GM19455 (cell line): Measurements from ENCODE around the gene TTC9B.

Experiments
- ATAC-seq: cut with Tn5 transposase; IDR thresholded peaks from one replicate; pipeline ENCODE4 v1.9.1; 2021; ENCODE audit not compliant: unreplicated experiment

TTC9B gene

GRCh38 chr19:40249201-40249600, 31.0 kb upstream of the TTC9B start:
- ATAC-seq: no peak

- no peak for ATAC-seq
These were observed 29.6 kb upstream of the TTC9B start for GRCh38 chr19:40247735-40248262.

DNA sequence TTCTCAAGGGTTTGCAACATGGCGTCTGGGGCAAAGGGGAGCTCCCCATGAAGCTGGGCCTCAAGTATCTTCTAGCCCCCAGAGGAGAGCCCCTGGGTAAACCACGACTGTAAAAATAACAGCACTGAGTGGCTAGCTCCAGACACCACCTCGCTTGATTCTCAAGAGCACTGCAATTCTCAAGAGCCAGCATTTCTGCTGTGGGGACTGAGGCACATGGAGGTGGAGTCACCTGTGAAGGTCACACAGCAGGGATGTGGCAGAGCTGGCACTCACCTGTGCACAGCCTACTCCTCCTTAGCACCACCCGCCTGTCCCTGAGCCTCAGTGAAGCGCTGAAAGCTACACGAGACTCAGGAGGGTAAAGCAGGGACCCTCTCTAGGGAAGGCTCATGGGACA, 29.0 kb upstream of the TTC9B start:
- ATAC-seq: no peak

- no peak for ATAC-seq
These were observed 28.3 kb upstream of the TTC9B start for GRCh38 chr19:40246292-40247073.

- no peak for ATAC-seq
These were observed 27.4 kb upstream of the TTC9B start for GRCh38 chr19:40245506-40246128.

GRCh38 chr19:40244579-40245317, 26.6 kb upstream of the TTC9B start:
- ATAC-seq: no peak

DNA sequence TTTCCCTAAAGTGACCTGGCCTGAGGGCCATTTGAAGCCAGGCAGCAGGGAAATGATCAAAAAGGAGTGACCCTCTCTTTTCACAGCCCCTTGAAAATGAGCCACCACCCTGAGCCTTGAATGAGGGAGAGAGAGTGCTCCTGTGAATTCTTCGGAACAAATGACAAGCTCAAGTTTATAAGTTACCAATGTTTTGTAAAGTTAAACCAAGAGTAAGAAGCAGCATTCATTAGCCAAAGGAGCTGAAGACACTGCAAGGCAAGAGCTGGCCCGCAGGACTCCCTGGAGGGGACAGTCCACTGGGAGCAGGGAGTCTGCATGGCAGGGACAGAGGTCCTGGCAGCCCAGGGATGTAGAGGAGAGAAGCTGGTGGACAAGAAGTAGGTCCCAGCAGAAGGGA, 25.0 kb upstream of the TTC9B start:
- ATAC-seq: no peak

GRCh38 chr19:40242480-40242879, 24.3 kb upstream of the TTC9B start:
- ATAC-seq: no peak

DNA sequence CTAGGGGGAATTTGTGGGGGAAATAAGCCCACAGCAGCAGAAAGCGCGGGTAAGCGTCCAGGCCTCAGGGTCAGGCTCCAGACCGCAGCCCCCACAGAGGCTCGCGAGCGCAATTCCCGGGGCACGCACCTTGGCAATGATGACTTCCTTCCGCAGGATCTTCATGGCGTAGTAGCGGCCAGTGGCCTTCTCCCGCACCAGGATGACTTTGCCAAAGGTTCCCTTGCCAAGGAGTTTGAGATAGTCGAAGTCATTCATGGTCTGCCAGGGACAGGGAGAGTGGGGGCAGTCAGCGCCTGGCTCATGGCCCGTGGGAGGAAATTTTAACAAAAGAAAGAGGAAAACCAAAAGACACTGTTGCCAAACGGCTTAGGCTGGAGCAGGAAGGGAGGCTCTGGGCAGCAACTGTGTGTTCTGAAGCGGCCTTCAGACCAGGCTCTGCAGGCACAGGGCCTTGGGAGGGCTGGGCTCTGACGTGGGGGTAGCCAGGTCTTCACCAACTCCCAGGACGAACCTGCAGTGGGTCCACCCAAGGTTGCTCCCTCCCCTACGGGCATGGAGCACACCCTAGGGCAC, 23.7 kb upstream of the TTC9B start:
- no peak for ATAC-seq

GRCh38 chr19:40241125-40241808, 23.1 kb upstream of the TTC9B start:
- ATAC-seq: no peak

DNA sequence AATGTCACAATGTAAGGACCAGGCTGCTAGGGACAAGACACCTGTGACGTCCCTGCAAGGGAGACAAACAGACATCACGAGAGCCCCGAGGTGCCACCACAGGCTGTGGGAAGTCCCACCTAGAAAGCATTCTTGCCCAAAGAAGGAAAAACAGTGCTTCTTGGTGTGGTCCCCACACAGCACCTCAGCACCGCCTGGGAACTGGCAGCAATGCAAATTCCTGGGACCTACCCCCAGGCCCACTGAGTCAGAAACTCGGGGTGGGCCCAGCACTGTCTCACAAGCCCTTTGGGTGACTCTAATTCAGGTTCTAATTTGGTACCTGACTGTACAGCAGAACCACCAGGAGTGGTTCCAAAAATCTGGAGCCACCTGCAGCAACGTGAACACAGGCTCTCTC, 22.1 kb upstream of the TTC9B start:
- ATAC-seq: no peak

DNA sequence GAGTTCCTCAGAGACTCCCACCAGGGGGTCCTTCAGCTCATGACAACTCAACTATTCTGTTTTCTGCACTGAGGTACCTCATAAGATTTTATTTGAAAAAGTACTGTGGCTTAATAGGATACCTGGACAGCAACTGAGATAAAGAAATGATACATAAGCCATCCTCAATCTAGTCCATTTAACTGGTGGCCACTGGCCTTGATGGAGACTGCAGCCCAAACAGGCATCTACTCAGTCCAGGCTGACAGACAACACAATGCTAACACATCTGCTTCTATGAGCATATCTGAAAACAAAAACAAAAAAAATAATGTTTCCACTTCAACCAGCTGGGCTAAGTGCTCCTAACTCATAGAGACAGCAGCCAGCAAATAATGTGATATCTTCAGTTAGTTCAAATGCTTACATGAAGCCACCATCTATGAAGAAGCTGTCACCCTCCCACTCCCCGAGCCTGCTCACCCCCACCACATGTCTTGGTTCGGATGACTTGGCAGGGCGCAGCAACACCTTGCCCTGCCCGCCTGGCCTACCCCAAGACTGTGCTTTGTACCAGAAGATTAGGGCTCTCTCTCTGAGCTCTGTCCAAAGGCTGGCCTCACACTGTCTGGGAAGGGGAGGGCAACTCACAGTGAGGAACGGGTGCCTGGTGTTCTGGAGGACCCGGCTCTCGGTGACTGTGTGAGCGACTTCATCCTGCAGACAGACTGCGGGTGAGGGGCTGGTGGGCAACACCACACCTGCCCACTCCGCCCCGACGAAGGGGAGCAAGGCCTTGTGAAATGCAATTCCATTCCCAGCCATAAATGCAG, 21.4 kb upstream of the TTC9B start:
- ATAC-seq: no peak

DNA sequence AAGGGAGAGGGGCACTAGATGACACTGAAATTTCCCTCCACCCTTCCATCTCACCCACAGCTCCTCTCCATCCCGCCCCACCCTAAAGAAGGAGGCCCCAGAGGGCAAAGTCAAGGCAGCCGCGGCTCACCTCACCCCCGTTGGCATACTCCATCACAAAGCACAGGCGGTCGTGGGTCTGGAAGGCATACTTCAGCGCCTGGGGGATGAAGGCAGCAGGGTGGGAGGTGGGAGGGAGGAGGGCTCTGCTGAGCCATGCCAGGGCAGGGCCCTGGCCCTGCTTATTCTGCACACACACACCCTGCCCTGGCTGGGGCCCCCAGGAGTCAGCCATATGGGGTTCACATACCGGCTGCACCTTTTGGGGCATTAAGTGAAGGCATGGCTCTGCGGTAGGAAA, 20.6 kb upstream of the TTC9B start:
- no peak for ATAC-seq

DNA sequence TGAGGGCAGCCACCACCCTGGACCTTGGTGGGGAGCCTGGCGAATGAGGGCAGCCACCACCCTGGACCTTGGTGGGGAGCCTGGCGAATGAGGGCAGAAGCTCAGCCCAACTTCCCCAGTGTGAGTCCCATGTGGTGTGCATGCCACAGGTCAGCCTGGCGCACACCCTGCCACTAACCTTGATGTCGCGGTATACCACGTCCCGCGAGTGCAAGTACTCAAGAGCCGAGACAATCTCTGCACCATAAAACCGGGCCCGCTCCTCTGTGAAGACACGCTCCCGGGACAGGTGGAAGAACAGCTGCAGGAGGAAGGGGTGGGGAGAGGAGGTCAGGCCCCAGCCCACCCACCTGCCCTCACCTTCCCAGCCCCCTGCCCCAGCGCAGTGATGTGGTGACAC, 19.6 kb upstream of the TTC9B start:
- no peak for ATAC-seq

- no peak for ATAC-seq
These were observed 18.2 kb upstream of the TTC9B start for GRCh38 chr19:40236366-40236765.

GRCh38 chr19:40236026-40236355, 17.8 kb upstream of the TTC9B start:
- no peak for ATAC-seq

DNA sequence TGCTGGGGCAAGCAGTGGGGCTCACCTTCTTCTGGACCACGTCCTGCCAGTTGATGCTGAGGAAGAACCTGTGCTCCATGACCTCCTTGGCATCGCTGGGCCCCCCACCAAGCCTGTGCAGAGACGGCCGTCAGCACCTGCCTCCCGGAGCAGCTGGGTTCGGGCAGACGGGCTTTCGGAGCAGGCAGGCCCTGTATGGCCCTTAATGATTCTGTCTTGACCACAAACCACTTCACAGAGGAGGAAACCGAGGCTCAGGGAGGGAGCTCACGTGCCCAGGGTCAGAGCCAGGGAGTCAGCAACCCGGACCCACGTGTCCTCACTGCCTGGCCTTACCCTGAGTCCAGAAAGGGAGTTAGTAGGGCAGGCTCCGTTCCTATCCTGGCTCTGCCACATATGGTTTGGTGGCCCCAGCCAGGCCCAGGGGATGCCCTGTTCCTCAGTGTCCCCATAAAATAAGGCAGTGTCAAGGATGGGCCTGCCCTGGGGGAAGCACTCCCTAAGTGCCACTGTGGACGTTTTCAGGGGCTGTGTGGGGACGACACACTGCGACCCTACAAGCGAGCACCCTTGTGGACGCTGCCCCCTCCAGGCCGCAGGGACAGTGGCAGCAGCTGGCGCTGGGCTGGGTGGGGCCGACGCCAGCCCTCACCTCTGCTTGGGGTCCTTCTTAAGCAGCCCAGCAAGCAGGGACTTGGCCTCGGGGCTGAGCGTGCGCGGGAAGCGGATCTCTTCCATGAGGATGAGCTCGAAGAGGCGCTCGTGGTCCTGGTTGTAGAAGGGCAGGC, 17.2 kb upstream of the TTC9B start:
- no peak for ATAC-seq

GRCh38 chr19:40234429-40235237, 16.4 kb upstream of the TTC9B start:
- ATAC-seq: no peak
